Mesendoderm (in vitro differentiated cells): ENCODE data around the gene PIGH.
"Not testable (repeated sequence)": the region's sequence is repeated elsewhere in the genome, so short reads cannot be mapped to it uniquely, and the experiment has no call there.

ENCODE experiments used
- DNase-seq: peaks from one replicate; pipeline ENCODE4 v3.0.0; 2013
- H2AK5ac ChIP-seq: 2 replicates; pipeline ENCODE4 v1.6.1; 2013; ENCODE audit warnings: low read length, inconsistent platforms
- H2BK120ac ChIP-seq: 2 replicates; pipeline ENCODE4 v1.6.1; 2013; ENCODE audit warnings: low read depth, mild to moderate bottlenecking, low read length, moderate library complexity, mixed read lengths
- H2BK15ac ChIP-seq: replicated peaks from 2 replicates; pipeline ENCODE4 v1.6.1; 2013; ENCODE audit warnings: low read depth, mild to moderate bottlenecking, moderate library complexity
- H2BK5ac ChIP-seq: 2 replicates; pipeline ENCODE4 v1.6.1; 2013; ENCODE audit warnings: low read length, inconsistent platforms
- H3K18ac ChIP-seq: 2 replicates; pipeline ENCODE4 v1.6.1; 2013; ENCODE audit warnings: mild to moderate bottlenecking, low read length, mixed read lengths
- H3K23ac ChIP-seq: one replicate; pipeline ENCODE4 v1.6.1; 2013; ENCODE audit warnings: low read length
- H3K27ac ChIP-seq: 2 replicates; pipeline ENCODE4 v1.5.1; 2013; ENCODE audit warnings: low read depth, mild to moderate bottlenecking, inconsistent platforms, low read length, moderate library complexity
- H3K27me3 ChIP-seq: 2 replicates; pipeline ENCODE4 v1.6.1; 2013; ENCODE audit warnings: low read length, control low read depth, mild to moderate bottlenecking, inconsistent platforms; ENCODE audit not compliant: insufficient read depth, poor library complexity
- H3K36me3 ChIP-seq: 2 replicates; pipeline ENCODE4 v1.6.1; 2013; ENCODE audit warnings: low read length, inconsistent platforms; ENCODE audit not compliant: control insufficient read depth, insufficient read depth
- H3K4ac ChIP-seq: one replicate; pipeline ENCODE4 v1.6.1; 2013; ENCODE audit warnings: low read depth, mild to moderate bottlenecking, low read length, moderate library complexity
- H3K4me1 ChIP-seq: 2 replicates; pipeline ENCODE4 v1.6.1; 2013; ENCODE audit warnings: low read depth, low read length, inconsistent platforms; ENCODE audit not compliant: control insufficient read depth
- H3K4me2 ChIP-seq: 2 replicates; pipeline ENCODE4 v1.6.1; 2013; ENCODE audit warnings: low read length
- H3K4me3 ChIP-seq: 2 replicates; pipeline ENCODE4 v1.5.1; 2013; ENCODE audit warnings: mild to moderate bottlenecking, low read length
- H3K56ac ChIP-seq: one replicate; pipeline ENCODE4 v1.6.1; 2013; ENCODE audit warnings: low read length
- H3K79me1 ChIP-seq: 2 replicates; pipeline ENCODE4 v1.6.1; 2013; ENCODE audit warnings: low read length, inconsistent platforms
- H3K79me2 ChIP-seq: 2 replicates; pipeline ENCODE4 v1.6.1; 2013; ENCODE audit warnings: mild to moderate bottlenecking, low read length; ENCODE audit not compliant: control insufficient read depth, insufficient read depth
- H3K9ac ChIP-seq: 2 replicates; pipeline ENCODE4 v1.6.1; 2013; ENCODE audit warnings: low read length, inconsistent platforms
- H4K5ac ChIP-seq: one replicate; pipeline ENCODE4 v1.6.1; 2013; ENCODE audit warnings: low read length
- H4K8ac ChIP-seq: one replicate; pipeline ENCODE4 v1.6.1; 2013; ENCODE audit warnings: low read depth, mild to moderate bottlenecking, control low read depth, low read length, moderate library complexity
- WGBS: extraction: QIAGEN DNeasy Blood & Tissue Kit; methylation state at CpG from one replicate; pipeline ENCODE4 v1.1.7; 2013; ENCODE audit warnings: low lambda C conversion rate, missing lambda C conversion rate; ENCODE audit not compliant: insufficient coverage; ENCODE audit errors: extremely low coverage; 5-methylcytosine and 5-hydroxymethylcytosine counted together

Gene PIGH

GRCh38 chr14:67607646-67608045, 7.6 kb upstream of the PIGH start:
- no peak overlapping the region for H3K9ac ChIP-seq
- H2BK5ac ChIP-seq, result no peak overlapping the region

GRCh38 chr14:67602995-67603545, 3.0 kb upstream of the PIGH start:
- no peak overlapping the region for H3K4me3 ChIP-seq
- no peak overlapping the region for H3K27ac ChIP-seq
- no peaks in the 10 kb centered on the region for H3K27me3 ChIP-seq
- H2BK120ac ChIP-seq, result no peak overlapping the region
- no peak overlapping the region for H4K5ac ChIP-seq
- no peak overlapping the region for H3K23ac ChIP-seq
- no peak overlapping the region for H3K18ac ChIP-seq
- H3K36me3 ChIP-seq, result no peaks in the 10 kb centered on the region
- H4K8ac ChIP-seq, result no peak overlapping the region
- no CpG with 5 or more reads among the region's 5 CpGs for WGBS
- no peak overlapping the region for H2BK15ac ChIP-seq
- H2BK5ac ChIP-seq, result no peak overlapping the region
- no peaks in the 10 kb centered on the region for H3K4me1 ChIP-seq
- no peak for DNase-seq
- H3K79me2 ChIP-seq, result no peaks in the 10 kb centered on the region
- no peak overlapping the region for H2AK5ac ChIP-seq
- no peak overlapping the region for H3K56ac ChIP-seq
- H3K9ac ChIP-seq, result no peak overlapping the region
- H3K4ac ChIP-seq, result no peak overlapping the region
- H3K79me1 ChIP-seq, result no peaks in the 10 kb centered on the region
- H3K4me2 ChIP-seq, result no peak overlapping the region

More at GRCh38 chr14:67607646-67608045, 7.6 kb upstream of the PIGH start:
- Histone ChIP-seq H3K36me3 (no peaks in the 10 kb centered on the region), H2AK5ac (no peak overlapping the region), H4K5ac (no peak overlapping the region), H3K79me2 (no peaks in the 10 kb centered on the region), H4K8ac (no peak overlapping the region), H3K27me3 (peaks cover 3% of the 10 kb centered on the region), H3K4me3 (no peak overlapping the region), H3K18ac (no peak overlapping the region), H3K4ac (no peak overlapping the region), H3K4me1 (no peaks in the 10 kb centered on the region), H2BK15ac (no peak overlapping the region), H3K27ac (no peak overlapping the region), H3K23ac (no peak overlapping the region), H3K4me2 (no peak overlapping the region), H3K56ac (no peak overlapping the region), H3K79me1 (no peaks in the 10 kb centered on the region), H2BK120ac (no peak overlapping the region)
- WGBS, result no CpG with 5 or more reads among the region's 5 CpGs
- DNase-seq, result no peak

- no peaks in the 10 kb centered on the region for H3K79me1 ChIP-seq
- no peak overlapping the region for H2AK5ac ChIP-seq
- H2BK15ac ChIP-seq, result no peak overlapping the region
- H2BK5ac ChIP-seq, result no peak overlapping the region
- H3K27ac ChIP-seq, result no peak overlapping the region
- no peak overlapping the region for H3K18ac ChIP-seq
- H3K9ac ChIP-seq, result no peak overlapping the region
- H2BK120ac ChIP-seq, result no peak overlapping the region
- peak; percentile 58 for DNase-seq
- no peak overlapping the region for H4K5ac ChIP-seq
- no peak overlapping the region for H3K23ac ChIP-seq
- H3K4me1 ChIP-seq, result no peaks in the 10 kb centered on the region
- WGBS, result no CpG with 5 or more reads among the region's 7 CpGs
- H3K36me3 ChIP-seq, result no peaks in the 10 kb centered on the region
- no peak overlapping the region for H3K56ac ChIP-seq
- H4K8ac ChIP-seq, result no peak overlapping the region
- H3K4me3 ChIP-seq, result no peak overlapping the region
- no peak overlapping the region for H3K4me2 ChIP-seq
- H3K4ac ChIP-seq, result no peak overlapping the region
- H3K79me2 ChIP-seq, result no peaks in the 10 kb centered on the region
- H3K27me3 ChIP-seq, result no peaks in the 10 kb centered on the region
These were observed 2.0 kb upstream of the PIGH start for GRCh38 chr14:67602076-67602475.

GRCh38 chr14:67600562-67600974, 500 bp upstream of the PIGH start:
- not testable (repeated sequence) for H3K4me1 ChIP-seq, H3K79me1 ChIP-seq, DNase-seq, H3K27ac ChIP-seq, H3K79me2 ChIP-seq, H3K36me3 ChIP-seq, H2BK120ac ChIP-seq, H2AK5ac ChIP-seq, H3K18ac ChIP-seq, H2BK5ac ChIP-seq, H4K5ac ChIP-seq, H3K4ac ChIP-seq, H4K8ac ChIP-seq, H3K27me3 ChIP-seq, H3K4me3 ChIP-seq, H2BK15ac ChIP-seq, H3K23ac ChIP-seq
- peak overlapping the region; percentile 76 for H3K56ac ChIP-seq
- peak overlapping the region; percentile 57 for H3K9ac ChIP-seq
- no CpG with 5 or more reads among the region's 21 CpGs for WGBS
- peak overlapping the region; percentile 50 for H3K4me2 ChIP-seq

GRCh38 chr14:67595392-67595791, 4.7 kb downstream of the PIGH start:
- DNase-seq, result no peak
- no peak overlapping the region for H4K5ac ChIP-seq
- WGBS, result no CpG with 5 or more reads among the region's 2 CpGs
- no peak overlapping the region for H3K4me2 ChIP-seq
- H3K4me1 ChIP-seq, result no peaks in the 10 kb centered on the region
- H3K79me2 ChIP-seq, result no peaks in the 10 kb centered on the region
- no peak overlapping the region for H4K8ac ChIP-seq
- H2AK5ac ChIP-seq, result no peak overlapping the region
- H3K56ac ChIP-seq, result no peak overlapping the region
- H2BK5ac ChIP-seq, result no peak overlapping the region
- no peak overlapping the region for H3K27ac ChIP-seq
- H3K79me1 ChIP-seq, result no peaks in the 10 kb centered on the region
- H3K23ac ChIP-seq, result no peak overlapping the region
- no peak overlapping the region for H3K18ac ChIP-seq
- no peaks in the 10 kb centered on the region for H3K36me3 ChIP-seq
- no peaks in the 10 kb centered on the region for H3K27me3 ChIP-seq
- H2BK120ac ChIP-seq, result no peak overlapping the region
- H3K9ac ChIP-seq, result no peak overlapping the region
- no peak overlapping the region for H3K4me3 ChIP-seq
- no peak overlapping the region for H2BK15ac ChIP-seq
- no peak overlapping the region for H3K4ac ChIP-seq

GRCh38 chr14:67593650-67594049, 6.4 kb downstream of the PIGH start:
- not testable (repeated sequence) for H4K8ac ChIP-seq, H3K18ac ChIP-seq, H3K4me2 ChIP-seq, H2BK15ac ChIP-seq, H3K23ac ChIP-seq, DNase-seq, H3K27me3 ChIP-seq, H3K9ac ChIP-seq, H3K56ac ChIP-seq, H3K4me3 ChIP-seq, H2BK5ac ChIP-seq, H3K4ac ChIP-seq, H3K4me1 ChIP-seq, H4K5ac ChIP-seq, H2AK5ac ChIP-seq, H3K79me1 ChIP-seq, H3K27ac ChIP-seq, H3K36me3 ChIP-seq, H3K79me2 ChIP-seq, H2BK120ac ChIP-seq
- no CpG with 5 or more reads among the region's 1 CpG for WGBS
